Ishikawa (cell line): ENCODE data around the gene HOXA3.

Source experiments
- FOXM1 ChIP-seq: IDR thresholded peaks from 2 replicates; pipeline ENCODE4 v1.6.1; 2012; ENCODE audit warnings: low read depth, borderline replicate concordance
- NFIC ChIP-seq: IDR thresholded peaks from 2 replicates; pipeline ENCODE4 v1.6.1; 2012
- YY1 ChIP-seq: IDR thresholded peaks from 2 replicates; pipeline ENCODE4 v1.6.1; 2012; ENCODE audit warnings: low read depth

GRCh38 chr7:27177795-27178320, 25.5 kb upstream of the HOXA3 start:
- no peak for TF ChIP-seq YY1
- TF ChIP-seq FOXM1, result no peak
- TF ChIP-seq NFIC, result no peak
